SK-N-MC (cell line): ENCODE data around the gene LHFPL3.
"Not testable (repeated sequence)": the region's sequence is repeated elsewhere in the genome, so short reads cannot be mapped to it uniquely, and the experiment has no call there.

Experiments used
- EZH2 ChIP-seq: fragments of 200-600 bp; sonication (generic); IDR thresholded peaks from one replicate; pipeline ENCODE4 v1.6.1; 2017; ENCODE audit warnings: antibody characterized with exemption
- FOXP2 ChIP-seq: optimal IDR thresholded peaks from 2 replicates; pipeline ENCODE3; 2011; ENCODE audit warnings: mild to moderate bottlenecking, moderate library complexity; ENCODE audit not compliant: insufficient read depth; ENCODE audit errors: extremely low read length, control extremely low read depth
- POLR2AphosphoS5 ChIP-seq: IDR thresholded peaks from 2 replicates; pipeline ENCODE4 v1.6.1; 2012; ENCODE audit warnings: mild to moderate bottlenecking, low read depth, low read length, borderline replicate concordance

DNA sequence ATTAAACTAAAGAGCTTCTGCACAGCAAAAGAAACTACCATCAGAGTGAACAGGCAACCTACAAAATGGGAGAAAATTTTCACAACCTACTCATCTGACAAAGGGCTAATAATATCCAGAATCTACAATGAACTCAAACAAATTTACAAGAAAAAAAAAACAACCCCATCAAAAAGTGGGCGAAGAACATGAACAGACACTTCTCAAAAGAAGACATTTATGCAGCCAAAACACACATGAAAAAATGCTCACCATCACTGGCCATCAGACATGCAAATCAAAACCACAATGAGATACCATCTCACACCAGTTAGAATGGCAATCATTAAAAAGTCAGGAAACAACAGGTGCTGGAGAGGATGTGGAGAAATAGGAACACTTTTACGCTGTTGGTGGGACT is 46.7 kb upstream of the LHFPL3 start:
- not testable (repeated sequence) for TF ChIP-seq POLR2AphosphoS5, EZH2, FOXP2
